Colonic mucosa (tissue), 4 donors: ENCODE measurements around the gene SPRED3. TPM values are rescaled to one million over a fixed set of nuclear protein-coding genes. Genes with fewer than 3 reads are reported as not detected.

Experiments
- DNase-seq: peaks from one replicate; pipeline ENCODE4 v3.0.0-alpha.2; 2020
- H3K27ac ChIP-seq: fragments of 200-600 bp; one replicate; pipeline ENCODE4 v1.8.0; 2021
- H3K27me3 ChIP-seq: fragments of 200-600 bp; one replicate; pipeline ENCODE4 v1.8.0; 2021
- H3K36me3 ChIP-seq: fragments of 200-600 bp; one replicate; pipeline ENCODE4 v1.8.0; 2021
- H3K4me1 ChIP-seq: fragments of 200-600 bp; one replicate; pipeline ENCODE4 v1.8.0; 2021; ENCODE audit warnings: mild to moderate bottlenecking
- H3K4me3 ChIP-seq: fragments of 200-600 bp; one replicate; pipeline ENCODE4 v1.8.0; 2021
- H3K9ac ChIP-seq, 2 donors: one replicate each; pipeline ENCODE4 v1.7.0; 2013; ENCODE audit warnings: control low read depth in 2 of 2, low read depth in 2 of 2, low read length in 2 of 2
- H3K9me3 ChIP-seq: fragments of 200-600 bp; one replicate; pipeline ENCODE4 v1.8.0; 2021
- intact Hi-C: fragments of 100-400 bp; cut with DNase I; formaldehyde crosslinking; loops from one replicate; pipeline ENCODE4 v1.14.1; 2022
- total RNA-seq, 2 donors: library from RNA; stranded (reverse); fragmentation: NEBNext Ultra II Directional in 1 of 2; extraction: Animal tissue kit (Norgen Biotek cat#: 25700) in 1 of 2; gene quantifications; one replicate each; pipeline ENCODE4 v1.2.1, GENCODE V29; 2021
- TF ChIP-seq, protein P1 (sequence below): fragments of 200-600 bp; IDR thresholded peaks from one replicate; pipeline ENCODE4 v1.8.0; 2022; ENCODE audit warnings: antibody characterized with exemption, mild to moderate bottlenecking
- donor health status: healthy.
- donor health status: DM: no; HTN: no; CAD: no.
- donor health status: DM: no; HTN: no; CAD: no.

The SPRED3 gene
- total RNA-seq, 2 donors from 2014 or later: 0.61 to 0.99 TPM

DNA sequence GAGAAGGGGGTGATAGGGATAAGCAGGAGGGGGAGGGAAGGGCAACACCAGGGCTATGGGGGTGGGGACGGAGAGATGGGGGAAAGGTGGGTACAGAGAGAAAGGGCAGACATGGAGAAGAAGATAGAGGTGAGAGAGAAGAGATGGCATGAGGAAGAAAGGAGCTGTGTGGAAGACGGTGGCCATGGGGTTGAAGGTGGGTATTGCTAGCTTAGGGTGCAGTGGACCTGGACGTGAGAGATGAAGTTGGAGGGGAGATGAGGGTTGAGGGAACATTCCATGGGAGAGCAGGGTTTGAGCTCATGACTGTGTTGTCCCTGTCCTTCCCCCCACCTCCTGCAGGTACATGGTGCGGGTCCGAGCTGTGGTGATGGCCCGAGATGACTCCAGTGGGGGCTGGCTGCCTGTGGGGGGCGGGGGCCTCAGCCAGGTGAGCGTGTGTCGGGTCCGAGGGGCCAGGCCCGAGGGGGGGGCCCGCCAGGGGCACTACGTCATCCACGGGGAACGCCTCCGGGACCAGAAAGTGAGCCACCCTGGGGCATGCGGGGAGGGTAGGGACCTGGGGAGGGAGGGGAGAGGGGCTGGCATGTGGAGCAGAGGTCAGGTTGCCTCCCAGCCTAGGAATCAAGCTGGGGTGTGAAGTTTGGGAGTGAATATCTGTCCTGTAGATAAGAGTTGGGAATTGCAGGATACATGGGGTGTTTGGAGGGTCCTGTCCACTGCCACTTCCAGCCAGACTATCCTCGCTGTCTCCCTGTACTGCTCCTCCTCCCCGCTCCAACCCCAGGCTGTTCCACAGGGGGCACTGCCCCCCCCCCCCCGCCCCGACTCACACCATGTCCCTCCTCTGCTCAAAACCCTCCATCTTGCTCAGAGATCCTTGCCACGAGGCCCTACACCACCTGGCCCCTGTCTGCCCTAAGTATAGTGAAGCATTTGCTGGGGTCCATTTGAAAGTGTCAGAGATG lies 1.7 kb downstream of the SPRED3 start:
- Histone ChIP-seq H3K27ac (no peak overlapping the region), H3K27me3 (peaks cover 26% of the 10 kb centered on the region), H3K36me3 (no peaks in the 10 kb centered on the region), H3K4me3 (no peak overlapping the region), H3K4me1 (peaks cover 14% of the 10 kb centered on the region), H3K9me3 (no peaks in the 10 kb centered on the region), H3K9ac (no peak overlapping the region)
- intact Hi-C loops: no loop called here
- TF ChIP-seq, protein P1, sequence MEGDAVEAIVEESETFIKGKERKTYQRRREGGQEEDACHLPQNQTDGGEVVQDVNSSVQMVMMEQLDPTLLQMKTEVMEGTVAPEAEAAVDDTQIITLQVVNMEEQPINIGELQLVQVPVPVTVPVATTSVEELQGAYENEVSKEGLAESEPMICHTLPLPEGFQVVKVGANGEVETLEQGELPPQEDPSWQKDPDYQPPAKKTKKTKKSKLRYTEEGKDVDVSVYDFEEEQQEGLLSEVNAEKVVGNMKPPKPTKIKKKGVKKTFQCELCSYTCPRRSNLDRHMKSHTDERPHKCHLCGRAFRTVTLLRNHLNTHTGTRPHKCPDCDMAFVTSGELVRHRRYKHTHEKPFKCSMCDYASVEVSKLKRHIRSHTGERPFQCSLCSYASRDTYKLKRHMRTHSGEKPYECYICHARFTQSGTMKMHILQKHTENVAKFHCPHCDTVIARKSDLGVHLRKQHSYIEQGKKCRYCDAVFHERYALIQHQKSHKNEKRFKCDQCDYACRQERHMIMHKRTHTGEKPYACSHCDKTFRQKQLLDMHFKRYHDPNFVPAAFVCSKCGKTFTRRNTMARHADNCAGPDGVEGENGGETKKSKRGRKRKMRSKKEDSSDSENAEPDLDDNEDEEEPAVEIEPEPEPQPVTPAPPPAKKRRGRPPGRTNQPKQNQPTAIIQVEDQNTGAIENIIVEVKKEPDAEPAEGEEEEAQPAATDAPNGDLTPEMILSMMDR: no peak
- no peak for DNase-seq

DNA sequence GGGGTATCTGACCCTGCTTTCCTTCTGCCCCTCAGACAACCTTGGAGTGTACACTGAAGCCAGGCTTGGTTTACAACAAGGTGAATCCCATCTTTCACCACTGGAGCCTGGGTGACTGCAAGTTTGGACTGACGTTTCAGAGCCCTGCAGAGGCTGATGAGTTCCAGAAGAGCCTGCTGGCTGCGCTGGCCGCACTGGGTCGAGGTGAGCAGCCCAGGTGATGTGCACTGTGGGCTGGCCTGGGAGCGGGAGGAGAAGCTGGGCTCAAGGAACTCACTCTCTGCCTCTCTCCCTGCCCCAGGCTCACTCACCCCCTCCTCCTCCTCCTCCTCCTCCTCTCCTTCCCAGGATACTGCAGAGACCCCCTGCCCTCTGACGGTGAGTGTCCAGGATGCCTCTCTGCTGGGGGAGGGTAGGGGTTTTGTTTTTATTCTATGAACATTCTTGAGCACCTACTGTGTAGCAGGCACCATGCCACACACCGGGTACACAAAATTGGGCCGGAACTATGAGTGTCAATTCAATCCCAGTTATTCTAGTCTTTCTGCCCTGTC lies 3.5 kb downstream of the SPRED3 start:
- intact Hi-C loops: no loop called here
- H3K27me3 ChIP-seq: peaks cover 31% of the 10 kb centered on the region
- H3K9me3 ChIP-seq: no peaks in the 10 kb centered on the region
- no peak overlapping the region for H3K27ac ChIP-seq
- no peak for DNase-seq
- TF ChIP-seq, protein P1: no peak
- H3K9ac ChIP-seq: no peak overlapping the region
- H3K36me3 ChIP-seq: no peaks in the 10 kb centered on the region
- no peak overlapping the region for H3K4me3 ChIP-seq
- H3K4me1 ChIP-seq: peaks cover 7% of the 10 kb centered on the region

DNA sequence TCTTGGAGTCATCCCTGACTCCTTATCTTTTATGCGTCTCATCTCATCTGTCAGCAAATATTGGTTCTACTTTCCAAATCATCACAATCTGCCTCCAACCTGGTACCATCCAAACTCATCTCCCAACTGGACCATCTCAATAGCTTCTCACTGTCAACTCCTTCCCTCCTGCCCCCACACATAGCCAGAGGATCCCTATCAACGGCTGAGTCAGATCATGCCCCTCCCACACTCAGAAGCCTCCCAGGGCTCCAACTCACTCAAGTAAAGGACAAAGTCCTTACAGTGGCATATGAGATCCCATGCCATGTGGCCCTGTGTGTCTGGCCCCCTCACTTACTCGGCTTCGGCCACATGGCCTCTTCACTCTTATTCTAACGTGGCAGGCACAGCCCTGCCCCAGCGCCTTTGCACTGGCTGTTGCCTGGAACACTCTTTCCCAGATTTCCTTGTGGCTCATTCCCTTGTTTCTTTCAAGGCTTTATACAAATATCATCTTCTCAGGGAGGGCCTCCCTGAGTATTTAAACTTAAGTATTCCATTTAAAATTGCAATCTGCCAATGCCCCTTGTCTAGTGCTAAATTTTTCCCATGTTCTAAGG lies 4.3 kb downstream of the SPRED3 start:
- DNase-seq: no peak
- no peaks in the 10 kb centered on the region for H3K9me3 ChIP-seq
- TF ChIP-seq, protein P1: no peak
- no peak overlapping the region for H3K27ac ChIP-seq
- no peak overlapping the region for H3K4me3 ChIP-seq
- H3K4me1 ChIP-seq: peaks cover 4% of the 10 kb centered on the region
- intact Hi-C loops: no loop called here
- H3K27me3 ChIP-seq: peaks cover 30% of the 10 kb centered on the region
- H3K36me3 ChIP-seq: no peaks in the 10 kb centered on the region
- no peak overlapping the region for H3K9ac ChIP-seq

DNA sequence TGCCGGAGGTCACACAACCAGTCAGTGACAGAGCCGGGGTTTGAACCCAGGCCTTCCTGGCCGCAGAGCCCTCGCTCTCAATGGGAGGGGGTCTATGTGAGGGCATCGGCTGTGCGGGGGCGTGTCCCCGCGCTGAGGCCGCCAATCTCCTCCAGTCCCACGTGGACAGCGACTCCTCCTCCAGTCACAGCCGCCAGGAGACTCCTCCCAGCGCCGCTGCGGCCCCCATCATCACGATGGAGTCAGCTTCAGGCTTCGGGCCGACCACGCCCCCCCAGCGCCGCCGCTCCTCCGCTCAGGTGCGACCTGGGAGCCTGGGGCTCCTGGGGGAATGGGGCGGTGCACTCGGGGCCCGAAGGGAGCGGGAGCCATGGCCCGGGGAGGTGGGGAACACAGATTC lies 6.0 kb downstream of the SPRED3 start:
- DNase-seq: no peak
- intact Hi-C loops: no loop called here
- Histone ChIP-seq H3K4me1 (no peaks in the 10 kb centered on the region), H3K4me3 (peak overlapping the region; percentile 3), H3K36me3 (no peaks in the 10 kb centered on the region), H3K9ac (no peak overlapping the region), H3K27ac (no peak overlapping the region), H3K27me3 (peaks cover 19% of the 10 kb centered on the region), H3K9me3 (no peaks in the 10 kb centered on the region)
- TF ChIP-seq, protein P1: no peak

DNA sequence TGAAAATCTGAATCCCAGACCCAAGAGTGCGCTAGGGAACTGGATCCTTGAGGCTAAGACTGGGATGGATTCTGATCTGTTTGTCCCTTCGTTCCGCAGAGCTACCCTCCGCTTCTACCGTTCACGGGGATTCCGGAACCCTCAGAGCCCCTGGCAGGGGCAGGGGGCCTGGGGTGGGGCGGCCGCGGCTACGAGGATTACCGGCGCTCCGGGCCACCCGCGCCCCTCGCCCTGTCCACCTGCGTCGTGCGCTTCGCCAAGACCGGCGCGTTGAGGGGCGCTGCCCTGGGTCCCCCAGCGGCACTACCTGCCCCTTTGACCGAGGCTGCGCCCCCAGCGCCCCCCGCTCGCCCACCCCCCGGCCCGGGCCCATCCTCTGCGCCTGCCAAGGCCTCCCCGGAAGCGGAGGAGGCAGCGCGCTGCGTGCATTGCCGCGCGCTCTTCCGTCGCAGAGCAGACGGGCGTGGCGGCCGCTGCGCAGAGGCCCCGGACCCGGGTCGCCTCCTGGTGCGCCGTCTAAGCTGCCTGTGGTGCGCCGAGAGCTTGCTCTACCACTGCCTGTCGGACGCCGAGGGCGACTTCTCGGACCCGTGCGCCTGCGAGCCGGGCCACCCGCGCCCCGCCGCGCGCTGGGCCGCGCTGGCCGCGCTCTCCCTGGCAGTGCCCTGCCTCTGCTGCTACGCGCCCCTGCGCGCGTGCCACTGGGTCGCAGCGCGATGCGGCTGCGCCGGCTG lies 7.1 kb downstream of the SPRED3 start:
- TF ChIP-seq, protein P1: no peak
- Histone ChIP-seq H3K9me3 (no peaks in the 10 kb centered on the region), H3K9ac (peak overlapping the region in 1 of 2 donors; percentile 24), H3K4me3 (peak overlapping the region; percentile 12), H3K27me3 (peaks cover 19% of the 10 kb centered on the region), H3K36me3 (no peaks in the 10 kb centered on the region), H3K27ac (no peak overlapping the region), H3K4me1 (no peaks in the 10 kb centered on the region)
- no peak for DNase-seq
- intact Hi-C loops: no loop called here
